Left ventricle myocardium superior (tissue), 1 donor: ENCODE data around the gene TMEM245. TPM values are rescaled to one million over a fixed set of nuclear protein-coding genes. Genes with fewer than 3 reads are reported as not detected.
A peak's percentile ranks its signal among the peaks of the same experiment; 100 is the strongest.

Experiments used
- ATAC-seq: fragments of 200-7000 bp; cut with Tn5 transposase; one replicate; pipeline ENCODE4 v1.9.1; 2020; ENCODE audit warnings: mild to moderate bottlenecking, moderate library complexity
- DNase-seq: peaks from one replicate; pipeline ENCODE4 v3.0.0-alpha.2; 2020
- intact Hi-C: fragments of 100-400 bp; cut with micrococcal nuclease; formaldehyde crosslinking; loops from one replicate; pipeline ENCODE4 v1.11.0; 2022
- total RNA-seq: library from RNA; stranded (reverse); fragmentation: NEBNext Ultra II Directional; extraction: Animal tissue kit (Norgen Biotek cat#: 25700); gene quantifications from one replicate; pipeline ENCODE4 v1.2.1, GENCODE V29; 2021
- donor health status: DM: no; HTN: yes; CAD: no; lungs with severe emphysema.

The TMEM245 gene
- total RNA-seq, 1 donor from 2014 or later = 112 TPM

- peak; percentile 50 for ATAC-seq
- intact Hi-C loops = no loop called here
Measured at GRCh38 chr9:109110329-109111021, 9.3 kb downstream of the TMEM245 start.

DNA sequence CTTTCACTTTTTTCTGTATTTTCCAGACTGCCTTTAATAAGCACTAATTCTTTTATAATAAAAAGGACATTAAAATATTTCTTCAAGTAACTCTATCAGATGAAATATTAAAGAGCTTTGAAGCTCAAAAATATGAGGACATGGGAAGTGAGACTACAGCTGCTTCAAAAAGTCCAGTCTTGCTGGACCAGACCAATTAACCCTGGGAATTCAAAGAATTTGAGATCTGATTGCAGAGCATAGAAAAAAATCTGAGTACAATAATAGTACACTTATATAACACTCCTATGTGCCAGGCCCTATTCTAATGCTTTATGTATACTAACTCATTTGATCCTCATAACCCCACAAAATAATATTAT lies 9.8 kb downstream of the TMEM245 start:
- ATAC-seq (peak; percentile 15), DNase-seq (no peak)
- intact Hi-C loops = no loop called here

More at GRCh38 chr9:109110329-109111021, 9.3 kb downstream of the TMEM245 start:
- no peak for DNase-seq

DNA sequence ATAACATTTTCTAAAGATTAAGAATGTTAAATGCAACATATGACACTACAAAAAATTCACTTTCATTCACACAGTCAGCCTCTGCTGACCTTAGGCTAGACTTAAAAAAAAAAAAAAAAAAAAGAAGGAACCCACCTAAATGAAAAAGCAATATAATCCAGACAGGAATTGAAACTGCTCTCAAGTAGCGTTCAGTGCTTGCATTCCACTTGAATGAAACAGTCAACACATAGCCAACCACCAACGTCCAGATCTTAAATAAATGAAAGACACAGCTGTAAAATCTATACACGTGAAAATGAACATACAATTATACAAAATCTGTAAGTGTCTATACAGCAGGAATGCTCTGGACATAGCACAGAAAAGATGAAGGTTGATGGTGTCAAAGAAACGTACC lies 11.4 kb downstream of the TMEM245 start:
- intact Hi-C loops = no loop called here
- ATAC-seq (peak; percentile 12), DNase-seq (no peak)

GRCh38 chr9:109107402-109108240 lies 12.1 kb downstream of the TMEM245 start:
- DNase-seq (no peak), ATAC-seq (peak; percentile 26)
- intact Hi-C loops = no loop called here

- DNase-seq = no peak
- intact Hi-C loops = no loop called here
- ATAC-seq = peak; percentile 3
Measured at GRCh38 chr9:109101810-109102209, 17.9 kb downstream of the TMEM245 start.

DNA sequence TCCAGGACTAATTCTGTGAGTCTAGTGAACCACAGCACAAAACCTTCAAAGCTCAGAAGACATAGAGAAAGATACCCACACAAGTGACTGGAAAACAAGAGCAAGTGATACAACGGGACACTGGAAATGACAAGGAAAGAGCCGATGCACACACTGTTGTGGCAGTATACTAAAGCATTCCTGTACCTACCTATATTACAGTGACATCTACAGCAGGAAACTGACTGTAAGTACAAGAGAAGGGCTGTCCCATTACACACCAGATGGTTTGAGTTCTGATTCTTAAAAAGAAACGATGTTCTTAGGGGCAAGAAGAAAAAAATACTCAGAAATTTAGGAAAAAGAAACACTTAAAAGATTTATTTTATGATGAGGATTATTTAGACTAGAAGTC lies 18.5 kb downstream of the TMEM245 start:
- DNase-seq = no peak
- no peak for ATAC-seq

DNA sequence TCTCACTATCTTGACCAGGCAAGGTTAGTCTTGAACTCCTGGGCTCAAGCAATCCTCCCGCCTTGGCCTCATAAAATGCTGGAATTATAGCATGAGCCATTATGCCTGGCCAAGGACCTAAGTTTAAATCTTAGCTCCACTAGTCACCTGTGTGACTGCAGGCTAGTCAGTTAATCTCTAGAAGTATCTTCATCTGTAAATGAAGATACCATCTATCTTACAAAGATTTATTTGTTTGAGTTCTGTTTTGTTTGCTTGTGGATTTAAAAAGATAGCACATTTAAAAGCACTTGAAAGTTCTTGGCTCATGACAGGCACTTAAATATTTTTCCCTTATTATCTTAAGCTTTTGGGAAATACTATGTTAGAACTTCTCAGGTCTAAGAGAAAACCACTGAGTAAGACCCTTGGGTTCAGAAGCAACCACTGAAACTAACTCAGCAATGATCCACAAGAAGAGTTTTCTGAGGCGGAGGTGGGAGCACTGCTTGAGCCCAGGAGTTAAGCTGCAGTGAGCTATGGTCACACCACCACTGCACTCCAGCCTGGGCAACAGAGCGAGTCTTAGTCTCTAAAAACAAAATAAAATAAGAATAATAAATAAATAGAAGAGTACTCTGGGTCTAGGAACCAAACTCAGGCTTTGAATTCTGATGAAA lies 19.1 kb downstream of the TMEM245 start:
- DNase-seq = no peak
- no peak for ATAC-seq
- intact Hi-C loops = no loop called here

More for the DNA sequence above, 18.5 kb downstream of the TMEM245 start:
- intact Hi-C loops = no loop called here

- no peak for DNase-seq
- intact Hi-C loops = no loop called here
- peak; percentile 41 for ATAC-seq
Measured at GRCh38 chr9:109098960-109099308, 20.8 kb downstream of the TMEM245 start.

- intact Hi-C loops = no loop called here
- DNase-seq (no peak), ATAC-seq (peak; percentile 81)
Measured at GRCh38 chr9:109098171-109098959, 21.4 kb downstream of the TMEM245 start.

DNA sequence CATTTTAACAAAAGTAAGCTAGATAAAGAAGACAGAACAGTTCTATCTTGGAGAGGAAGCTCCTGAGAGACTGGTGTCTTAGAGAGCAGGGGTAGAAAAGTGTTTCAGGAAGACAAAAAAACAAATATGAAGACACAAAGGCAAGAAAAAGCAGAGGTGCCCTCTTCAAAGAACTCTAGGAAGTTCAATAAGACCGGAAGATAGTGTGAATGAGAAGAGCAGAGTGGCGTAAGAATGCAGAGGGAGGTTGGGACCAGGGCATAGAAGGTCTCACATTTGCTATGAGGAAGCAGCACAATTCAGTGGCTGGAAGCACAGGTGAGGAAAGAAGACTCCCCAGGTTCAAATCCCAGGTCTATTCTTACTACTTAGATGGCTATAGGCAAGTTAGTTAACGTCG lies 22.6 kb downstream of the TMEM245 start:
- ATAC-seq = no peak
- DNase-seq = no peak
- intact Hi-C loops = no loop called here

- no peak for DNase-seq
- no peak for ATAC-seq
- intact Hi-C loops = no loop called here
Measured at GRCh38 chr9:109095321-109095720, 24.4 kb downstream of the TMEM245 start.

DNA sequence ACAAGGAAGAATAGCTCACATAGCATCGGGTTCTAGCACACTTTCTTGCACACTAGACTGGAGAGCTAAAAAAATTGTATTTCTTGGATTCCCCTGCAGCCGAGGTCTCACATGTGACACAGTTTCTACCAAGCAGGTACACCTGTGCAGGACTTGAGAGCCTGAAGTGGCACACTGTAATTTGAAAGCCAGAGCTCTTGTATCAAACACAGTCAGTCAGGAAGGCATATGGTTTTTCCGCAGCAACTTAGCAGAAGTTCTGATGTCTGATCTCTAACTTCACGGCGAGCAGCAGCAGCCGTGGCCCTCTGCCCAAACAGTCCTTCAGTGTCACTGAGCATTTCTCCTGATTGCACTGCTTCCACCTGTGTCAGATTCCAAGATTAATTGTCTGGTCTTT lies 25.5 kb downstream of the TMEM245 start:
- ATAC-seq (no peak), DNase-seq (no peak)
- intact Hi-C loops = no loop called here

- DNase-seq = no peak
- intact Hi-C loops = no loop called here
- ATAC-seq = peak; percentile 56
Measured at GRCh38 chr9:109092587-109092986, 27.2 kb downstream of the TMEM245 start.

DNA sequence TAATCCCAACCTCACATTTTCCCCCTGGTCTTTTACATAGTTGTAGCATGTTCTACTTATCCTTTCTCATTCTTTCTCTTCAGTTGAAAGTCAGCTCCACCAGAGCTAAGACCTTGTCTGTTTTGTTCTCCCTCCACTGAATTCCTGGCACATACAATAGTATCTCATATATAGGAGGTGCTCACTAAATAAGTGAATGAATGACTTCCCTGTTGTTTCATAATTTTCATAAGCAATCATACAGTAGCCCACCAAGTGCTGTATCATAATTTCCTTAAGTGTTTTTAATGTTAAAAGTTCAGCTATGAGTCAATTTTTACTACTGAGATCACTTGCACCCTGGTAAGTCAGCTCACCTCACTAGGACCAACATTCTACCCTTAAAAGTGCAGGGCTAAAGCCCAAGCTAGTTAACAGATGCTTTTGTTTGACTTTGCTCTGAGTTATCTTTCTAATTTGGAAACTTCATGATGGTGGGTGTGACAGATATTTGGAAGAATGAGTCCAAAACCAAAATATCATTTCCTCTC lies 27.6 kb downstream of the TMEM245 start:
- no peak for DNase-seq
- intact Hi-C loops = no loop called here
- no peak for ATAC-seq

- ATAC-seq (no peak), DNase-seq (no peak)
- intact Hi-C loops = no loop called here
Measured at GRCh38 chr9:109088221-109088620, 31.5 kb downstream of the TMEM245 start.

- intact Hi-C loops = no loop called here
- ATAC-seq = no peak
Measured at GRCh38 chr9:109087795-109088194, 32.0 kb downstream of the TMEM245 start.

DNA sequence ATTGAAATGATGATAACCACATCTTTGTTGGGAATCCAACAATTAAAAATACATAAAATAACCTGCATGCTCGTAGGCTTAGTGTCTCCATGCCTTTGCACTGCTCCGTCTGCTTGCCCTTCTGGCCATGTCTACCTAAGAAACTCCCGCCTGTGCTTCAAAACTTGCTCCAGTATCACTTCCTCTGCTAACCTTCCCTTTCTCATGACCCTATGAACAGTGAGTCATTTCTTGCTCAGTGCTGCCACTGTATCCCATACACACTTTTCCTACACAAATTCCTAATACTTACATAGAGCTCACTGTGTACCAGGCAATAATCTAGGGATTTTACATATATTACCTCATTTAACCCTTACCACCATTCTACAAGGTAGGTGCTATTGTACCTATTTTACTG lies 33.5 kb downstream of the TMEM245 start:
- no peak for DNase-seq
- intact Hi-C loops = no loop called here
- ATAC-seq = no peak

More at GRCh38 chr9:109087795-109088194, 32.0 kb downstream of the TMEM245 start:
- DNase-seq = no peak

- no peak for DNase-seq
- intact Hi-C loops = no loop called here
- ATAC-seq = no peak
Measured at GRCh38 chr9:109085510-109085909, 34.2 kb downstream of the TMEM245 start.

DNA sequence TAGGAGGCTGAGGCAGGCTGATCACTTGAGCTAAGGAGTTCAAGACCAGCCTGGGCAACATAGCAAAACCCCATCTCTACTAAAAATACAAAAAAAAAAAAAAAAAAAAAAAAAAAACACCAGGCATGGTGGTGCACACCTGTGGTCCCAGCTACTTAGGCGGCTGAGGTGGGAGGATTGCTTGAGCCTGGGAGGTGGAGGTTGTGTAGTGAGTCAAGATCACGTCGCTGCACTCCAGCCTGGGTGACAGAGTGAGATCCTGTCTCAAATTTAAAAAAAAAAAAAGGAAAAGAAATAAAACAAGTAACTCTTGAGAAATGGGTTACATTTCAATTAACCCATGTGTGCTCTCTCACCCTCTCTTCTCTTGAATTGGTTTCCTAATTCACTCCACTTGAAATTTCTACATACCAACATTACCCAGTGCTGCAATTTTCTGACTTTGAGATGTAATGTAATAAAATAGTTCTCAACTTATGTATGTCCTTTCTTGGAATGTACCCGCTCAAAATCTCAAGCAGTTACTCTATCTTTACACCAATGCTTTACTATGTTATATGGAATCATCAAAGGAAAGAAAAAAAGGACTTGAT lies 35.8 kb downstream of the TMEM245 start:
- intact Hi-C loops = no loop called here
- ATAC-seq = no peak
- DNase-seq = no peak
